Duodenal mucosa (tissue), 2 donors: ENCODE measurements around the gene B3GNT3.
A peak's percentile ranks its signal among the peaks of the same experiment; 100 is the strongest.
"Not testable (repeated sequence)": the region's sequence is repeated elsewhere in the genome, so short reads cannot be mapped to it uniquely, and the experiment has no call there.

Source experiments
- H3K27ac ChIP-seq: one replicate; pipeline ENCODE4 v1.7.0; 2013; ENCODE audit warnings: low read depth, low read length
- H3K27me3 ChIP-seq, 2 donors: one replicate each; pipeline ENCODE4 v1.7.0; 2013; ENCODE audit warnings: low read length in 2 of 2, control low read depth in 1 of 2; ENCODE audit not compliant: insufficient read depth in 2 of 2, control insufficient read depth in 1 of 2
- H3K36me3 ChIP-seq, 2 donors: one replicate each; pipeline ENCODE4 v1.7.0; 2013; ENCODE audit warnings: low read length in 2 of 2, control low read depth in 1 of 2; ENCODE audit not compliant: insufficient read depth in 2 of 2, control insufficient read depth in 1 of 2
- H3K4me1 ChIP-seq, 2 donors: one replicate each; pipeline ENCODE4 v1.7.0; 2013; ENCODE audit warnings: low read length in 2 of 2, control low read depth in 1 of 2; ENCODE audit not compliant: insufficient read depth in 2 of 2, control insufficient read depth in 1 of 2
- H3K4me3 ChIP-seq, 2 donors: one replicate each; pipeline ENCODE4 v1.7.0; 2013; ENCODE audit warnings: low read length in 2 of 2, low read depth in 1 of 2
- H3K9ac ChIP-seq, 2 donors: one replicate each; pipeline ENCODE4 v1.7.0; 2013; ENCODE audit warnings: low read length in 2 of 2, low read depth in 1 of 2
- H3K9me3 ChIP-seq, 2 donors: one replicate each; pipeline ENCODE4 v1.7.0; 2013; ENCODE audit warnings: low read length in 2 of 2, control low read depth in 1 of 2; ENCODE audit not compliant: control insufficient read depth in 1 of 2

B3GNT3 gene

DNA sequence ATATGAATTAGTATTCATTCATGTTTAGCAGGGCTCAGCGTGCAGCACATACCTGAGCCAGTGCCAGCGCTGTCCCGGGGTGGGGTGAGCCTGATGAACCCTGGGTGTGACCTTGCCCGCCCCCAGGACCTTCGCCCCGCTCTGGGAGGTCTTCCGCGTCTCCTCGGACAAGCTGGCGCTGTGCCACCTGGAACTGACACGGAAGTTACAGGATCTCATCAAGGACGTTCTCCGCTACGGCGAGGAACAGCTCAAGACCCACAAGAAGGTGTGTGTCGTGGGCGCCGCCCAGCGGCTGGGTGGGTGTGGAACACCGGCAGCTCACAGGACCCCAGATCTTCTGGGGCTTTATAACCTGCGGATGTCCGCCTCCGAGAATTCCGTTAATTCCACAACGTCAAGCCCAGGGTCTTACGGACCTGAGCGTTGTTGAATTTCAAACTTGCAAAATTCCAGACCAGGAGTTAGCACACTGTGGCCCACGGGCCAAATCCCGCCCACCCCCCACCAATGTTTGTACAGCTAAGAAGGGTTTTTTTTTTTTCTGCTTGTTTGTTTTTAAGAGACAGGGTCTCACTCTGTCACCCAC lies 28.3 kb upstream of the B3GNT3 start:
- H3K36me3 ChIP-seq, result peaks cover 0 to 5% of the 10 kb centered on the region in 2 donors
- no peak overlapping the region for H3K4me3 ChIP-seq
- peak overlapping the region; percentile 17 for H3K27ac ChIP-seq
- H3K9me3 ChIP-seq, result no peaks in the 10 kb centered on the region
- H3K9ac ChIP-seq, result peak overlapping the region in 1 of 2 donors; percentile 1
- peaks cover 5 to 13% of the 10 kb centered on the region in 2 donors for H3K4me1 ChIP-seq
- H3K27me3 ChIP-seq, result no peaks in the 10 kb centered on the region

DNA sequence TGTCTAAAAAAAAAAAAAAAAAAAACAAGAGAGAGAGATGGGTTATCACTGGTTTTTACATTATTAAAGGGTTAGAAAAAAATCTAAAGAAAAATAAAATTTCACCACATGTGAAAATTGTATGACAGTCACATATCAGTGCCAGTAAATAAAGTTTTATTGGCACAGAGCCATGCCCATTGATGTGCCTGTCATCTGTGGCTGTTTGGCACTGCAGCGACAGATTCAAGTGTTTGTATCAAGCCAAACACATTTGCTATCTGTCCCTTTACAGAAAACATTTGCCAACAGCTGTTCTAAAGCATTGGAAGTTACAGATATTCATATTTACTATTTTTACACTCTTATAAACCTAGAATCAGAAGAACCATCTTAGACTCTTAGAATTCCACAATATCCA lies 27.4 kb upstream of the B3GNT3 start:
- no peaks in the 10 kb centered on the region for H3K27me3 ChIP-seq
- H3K9me3 ChIP-seq, result no peaks in the 10 kb centered on the region
- no peak overlapping the region for H3K4me3 ChIP-seq
- H3K36me3 ChIP-seq, result peaks cover 0 to 9% of the 10 kb centered on the region in 2 donors
- H3K9ac ChIP-seq, result no peak overlapping the region
- H3K27ac ChIP-seq, result no peak overlapping the region
- peaks cover 5 to 13% of the 10 kb centered on the region in 2 donors for H3K4me1 ChIP-seq

DNA sequence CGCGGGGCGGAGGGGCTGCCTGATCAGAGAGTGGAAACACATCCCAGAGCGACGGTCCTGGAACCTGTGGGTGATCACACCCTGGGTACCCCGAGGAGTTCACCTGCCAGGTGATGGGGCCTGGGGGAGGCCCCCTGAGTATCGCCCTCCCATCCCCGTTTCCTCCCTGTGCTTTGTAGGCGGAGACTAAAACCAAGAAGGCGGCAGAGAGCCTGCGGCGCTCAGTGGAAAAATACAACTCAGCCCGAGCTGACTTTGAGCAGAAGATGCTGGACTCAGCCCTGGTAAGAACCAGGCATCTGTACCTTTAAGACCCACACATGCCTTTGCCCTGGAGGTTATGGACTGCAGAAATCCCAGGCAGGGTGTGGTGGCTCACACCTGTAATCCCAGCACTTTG lies 24.3 kb upstream of the B3GNT3 start:
- Histone ChIP-seq H3K4me3 (no peak overlapping the region), H3K36me3 (peaks cover 0 to 9% of the 10 kb centered on the region in 2 donors), H3K27ac (no peak overlapping the region)

DNA sequence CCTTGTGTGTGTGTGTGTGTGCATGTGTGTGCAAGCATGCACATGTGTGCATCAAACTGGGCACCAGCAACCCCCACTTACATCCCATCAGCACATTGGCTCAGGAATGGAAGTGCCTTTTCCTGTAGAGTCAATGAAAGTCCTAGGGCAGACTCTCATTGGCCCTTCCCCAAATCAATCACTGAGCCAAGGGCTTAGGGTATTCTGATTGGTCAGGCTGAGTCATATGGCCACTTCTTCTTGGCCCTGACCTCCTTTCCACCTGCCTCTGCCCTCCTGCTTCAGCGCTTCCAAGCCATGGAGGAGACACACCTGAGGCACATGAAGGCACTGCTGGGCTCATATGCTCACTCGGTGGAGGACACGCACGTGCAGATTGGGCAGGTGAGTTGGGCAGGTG lies 22.8 kb upstream of the B3GNT3 start:
- no peak overlapping the region for H3K27ac ChIP-seq
- H3K4me1 ChIP-seq, result no peaks in the 10 kb centered on the region
- no peaks in the 10 kb centered on the region for H3K27me3 ChIP-seq
- H3K4me3 ChIP-seq, result no peak overlapping the region
- H3K9ac ChIP-seq, result no peak overlapping the region
- peaks cover 0 to 9% of the 10 kb centered on the region in 2 donors for H3K36me3 ChIP-seq
- H3K9me3 ChIP-seq, result no peaks in the 10 kb centered on the region

More for the DNA sequence above, 24.3 kb upstream of the B3GNT3 start:
- peaks cover 5 to 8% of the 10 kb centered on the region in 2 donors for H3K4me1 ChIP-seq
- H3K9me3 ChIP-seq, result no peaks in the 10 kb centered on the region
- no peaks in the 10 kb centered on the region for H3K27me3 ChIP-seq
- no peak overlapping the region for H3K9ac ChIP-seq

GRCh38 chr19:17775245-17775927 lies 19.6 kb upstream of the B3GNT3 start:
- H3K27me3 ChIP-seq, result no peaks in the 10 kb centered on the region
- no peak overlapping the region for H3K4me3 ChIP-seq
- H3K36me3 ChIP-seq, result peaks cover 0 to 6% of the 10 kb centered on the region in 2 donors
- H3K27ac ChIP-seq, result no peak overlapping the region
- peaks cover 10 to 11% of the 10 kb centered on the region in 2 donors for H3K4me1 ChIP-seq
- no peak overlapping the region for H3K9ac ChIP-seq
- H3K9me3 ChIP-seq, result no peaks in the 10 kb centered on the region

DNA sequence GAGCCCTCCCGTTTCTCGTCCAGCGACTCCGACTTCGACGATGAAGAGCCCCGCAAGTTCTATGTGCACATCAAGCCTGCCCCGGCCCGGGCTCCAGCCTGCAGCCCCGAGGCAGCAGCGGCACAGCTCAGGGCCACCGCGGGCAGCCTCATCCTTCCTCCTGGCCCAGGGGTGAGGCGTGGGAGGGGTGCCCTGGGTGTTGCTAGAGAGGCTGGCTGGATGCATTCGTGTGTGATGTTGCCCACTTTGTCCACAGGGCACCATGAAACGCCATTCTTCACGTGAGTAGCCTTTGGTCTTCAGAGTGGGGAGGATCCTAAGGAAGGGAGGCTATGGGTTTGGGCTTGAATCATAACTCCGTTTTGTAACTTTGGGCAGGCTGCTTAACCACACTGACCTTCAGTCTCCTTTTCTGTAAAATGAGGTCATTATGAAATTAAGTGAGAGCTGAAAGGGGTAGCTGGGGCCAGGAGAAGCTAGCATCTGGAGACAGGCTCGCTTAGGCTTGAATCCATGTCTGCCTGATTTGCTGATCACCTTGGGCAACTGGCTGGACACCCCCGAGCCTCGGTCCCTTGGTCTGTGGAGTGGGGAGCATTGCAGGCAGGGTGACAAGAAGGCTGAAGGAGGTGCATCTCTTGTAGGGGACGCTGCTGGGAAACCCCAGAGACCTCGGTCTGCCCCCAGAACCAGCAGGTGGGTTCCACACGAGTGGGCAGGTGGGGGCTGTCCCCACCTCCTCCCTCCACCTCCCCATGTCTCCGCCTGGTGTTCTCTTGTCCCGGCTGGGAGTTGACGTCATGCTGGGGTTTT lies 18.7 kb upstream of the B3GNT3 start:
- Histone ChIP-seq H3K4me3 (no peak overlapping the region), H3K36me3 (peaks cover 0 to 3% of the 10 kb centered on the region in 2 donors), H3K4me1 (peaks cover 11 to 13% of the 10 kb centered on the region in 2 donors), H3K9ac (no peak overlapping the region), H3K27ac (no peak overlapping the region), H3K9me3 (no peaks in the 10 kb centered on the region), H3K27me3 (no peaks in the 10 kb centered on the region)

DNA sequence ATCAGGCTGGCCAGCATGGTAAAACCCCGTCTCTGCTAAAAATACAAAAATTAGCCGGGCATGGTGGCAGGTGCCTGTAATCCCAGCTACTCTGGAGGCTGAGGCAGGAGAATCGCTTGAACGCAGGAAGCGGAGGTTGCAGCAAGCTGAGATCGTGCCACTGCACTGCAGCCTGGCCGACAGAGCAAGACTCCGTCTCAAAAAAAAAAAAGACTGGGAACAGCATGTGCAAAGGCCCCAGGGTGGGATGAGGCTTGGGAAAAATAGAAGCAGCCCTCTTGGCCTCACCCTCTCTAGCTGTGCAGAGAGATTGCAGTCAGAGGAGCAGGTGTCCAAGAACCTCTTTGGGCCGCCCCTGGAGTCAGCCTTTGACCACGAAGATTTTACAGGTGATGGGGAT lies 17.1 kb upstream of the B3GNT3 start:
- not testable (repeated sequence) for H3K9ac ChIP-seq, H3K27ac ChIP-seq, H3K9me3 ChIP-seq, H3K4me3 ChIP-seq, H3K36me3 ChIP-seq, H3K27me3 ChIP-seq
- H3K4me1 ChIP-seq, result peaks cover 11 to 13% of the 10 kb centered on the region in 2 donors

GRCh38 chr19:17778251-17778967 lies 16.5 kb upstream of the B3GNT3 start:
- Histone ChIP-seq H3K9ac (no peak overlapping the region), H3K4me3 (peak overlapping the region; percentile 32 to 47), H3K36me3 (no peaks in the 10 kb centered on the region), H3K9me3 (no peaks in the 10 kb centered on the region), H3K4me1 (peaks cover 11 to 13% of the 10 kb centered on the region in 2 donors), H3K27me3 (no peaks in the 10 kb centered on the region), H3K27ac (no peak overlapping the region)

GRCh38 chr19:17778968-17779929 lies 15.7 kb upstream of the B3GNT3 start:
- H3K27ac ChIP-seq, result no peak overlapping the region
- no peaks in the 10 kb centered on the region for H3K9me3 ChIP-seq
- H3K4me1 ChIP-seq, result peaks cover 13 to 14% of the 10 kb centered on the region in 2 donors
- no peaks in the 10 kb centered on the region for H3K27me3 ChIP-seq
- no peak overlapping the region for H3K9ac ChIP-seq
- peak overlapping the region in 1 of 2 donors; percentile 47 for H3K4me3 ChIP-seq
- H3K36me3 ChIP-seq, result no peaks in the 10 kb centered on the region
